NCI-H128 (cell line): ENCODE results near the gene ETS2.

Experiments used
- DNase-seq: peaks from one replicate; lab custom pipeline; 2025; ENCODE audit not compliant: unreplicated experiment; lab: John Stamatoyannopoulos, UW

ETS2 gene

DNA sequence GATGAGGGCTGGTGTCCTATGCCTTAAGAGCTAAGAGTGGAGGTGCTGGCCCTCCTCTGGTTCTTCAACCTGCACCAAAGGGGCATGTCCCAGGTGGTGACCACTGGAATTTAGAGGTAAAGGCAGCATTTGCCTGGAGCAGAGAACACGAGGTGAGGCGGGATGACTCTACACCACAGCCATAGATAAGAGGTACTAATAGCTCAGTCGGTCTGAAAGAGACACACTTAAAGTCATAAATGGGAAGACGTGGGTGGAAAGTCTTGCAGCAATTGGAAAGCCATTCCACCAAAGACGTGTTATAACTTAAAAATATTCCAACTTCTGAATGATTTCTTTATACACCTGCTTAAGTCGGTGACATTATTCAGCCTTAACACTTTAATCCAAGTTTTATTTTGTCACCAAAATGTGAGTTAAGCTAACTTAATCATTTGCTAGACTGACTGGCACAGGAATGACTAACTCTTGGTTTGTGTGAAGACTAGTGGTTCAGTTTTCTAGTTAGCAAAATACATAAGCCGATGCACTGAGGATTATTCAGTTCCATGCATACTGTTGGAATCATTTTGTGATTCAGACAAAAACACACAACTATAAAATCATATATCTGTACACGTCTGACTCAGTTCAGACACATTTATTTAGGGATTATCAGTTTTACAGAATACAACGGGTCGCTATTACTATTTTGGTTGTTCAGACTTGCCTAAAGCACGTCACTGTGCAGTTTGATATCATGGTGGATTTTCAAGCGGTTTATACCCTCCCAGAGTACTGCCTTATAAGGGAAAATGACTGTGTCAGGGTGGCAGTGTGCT is 4.6 kb upstream of the ETS2 start:
- DNase-seq = no peak

GRCh38 chr21:38802050-38803026 is 3.4 kb upstream of the ETS2 start:
- no peak for DNase-seq

- DNase-seq = no peak
Observed at GRCh38 chr21:38803075-38803660, 2.6 kb upstream of the ETS2 start.

GRCh38 chr21:38804030-38804788 is 1.5 kb upstream of the ETS2 start:
- DNase-seq = no peak

- DNase-seq = no peak
Observed at GRCh38 chr21:38804789-38805327, 871 bp upstream of the ETS2 start.

DNA sequence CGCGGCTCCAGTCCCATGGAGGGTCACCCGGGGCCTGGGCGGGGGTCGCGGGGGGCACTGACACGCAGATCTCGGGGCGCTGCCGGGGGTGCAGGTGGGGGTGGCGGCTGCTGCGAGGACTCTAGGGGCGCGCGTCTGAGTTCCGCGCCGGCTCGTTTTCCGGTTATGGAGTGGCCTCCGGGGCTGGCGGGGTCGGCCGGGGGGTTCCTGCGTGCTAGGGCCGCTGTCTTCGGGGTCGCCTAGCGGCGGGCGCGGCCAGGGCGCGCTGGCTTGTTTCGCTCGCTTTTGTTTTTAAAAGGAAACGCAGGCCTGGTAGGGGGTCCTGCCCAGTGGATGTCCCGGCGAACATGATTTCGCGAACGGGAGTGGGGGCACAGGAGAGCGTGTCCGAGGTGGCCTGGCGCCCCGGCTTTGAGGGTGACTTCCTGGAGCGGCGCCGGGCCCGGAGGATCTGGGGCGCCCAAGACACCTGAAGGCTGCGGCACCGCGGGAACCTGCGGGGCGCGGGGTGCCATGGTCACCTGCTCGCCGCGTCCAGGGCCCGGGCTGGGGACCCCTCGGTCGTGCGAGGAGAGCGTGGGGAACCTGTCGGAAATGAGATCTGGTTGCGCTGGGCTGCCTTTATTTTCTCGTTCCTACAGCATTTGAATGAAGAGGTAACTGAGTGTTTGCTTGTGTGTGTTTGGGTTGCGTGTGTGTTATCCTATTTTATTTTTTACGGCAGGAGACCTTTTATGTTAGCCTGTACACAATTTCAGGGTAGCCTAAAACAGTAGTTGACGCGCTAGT is 618 bp downstream of the ETS2 start:
- no peak for DNase-seq

- no peak for DNase-seq
Observed at GRCh38 chr21:38806942-38807284, 1.2 kb downstream of the ETS2 start.

DNA sequence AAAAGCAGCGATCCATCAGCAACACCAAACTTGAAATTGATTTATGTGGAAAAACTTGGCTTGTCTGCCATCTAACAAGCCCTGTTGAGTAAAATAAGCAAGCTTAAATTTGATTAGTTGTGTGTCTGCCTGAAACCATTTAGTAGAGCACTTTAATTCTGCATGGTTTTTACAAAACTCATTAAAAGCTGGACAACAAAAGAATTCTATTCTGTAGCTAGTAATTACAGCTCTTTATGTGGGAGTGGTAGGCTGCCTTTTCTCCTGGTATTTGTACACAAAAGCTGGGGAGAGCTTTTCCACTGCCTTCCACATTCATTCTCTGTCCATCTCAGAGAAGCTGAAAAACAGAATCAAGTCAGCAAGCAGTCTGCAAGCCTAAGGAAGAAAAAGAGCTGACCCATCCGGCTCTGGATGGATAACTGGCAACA is 1.7 kb downstream of the ETS2 start:
- no peak for DNase-seq

- no peak for DNase-seq
Observed at GRCh38 chr21:38807986-38808385, 2.3 kb downstream of the ETS2 start.

- DNase-seq = no peak
Observed at GRCh38 chr21:38809198-38809878, 3.6 kb downstream of the ETS2 start.

DNA sequence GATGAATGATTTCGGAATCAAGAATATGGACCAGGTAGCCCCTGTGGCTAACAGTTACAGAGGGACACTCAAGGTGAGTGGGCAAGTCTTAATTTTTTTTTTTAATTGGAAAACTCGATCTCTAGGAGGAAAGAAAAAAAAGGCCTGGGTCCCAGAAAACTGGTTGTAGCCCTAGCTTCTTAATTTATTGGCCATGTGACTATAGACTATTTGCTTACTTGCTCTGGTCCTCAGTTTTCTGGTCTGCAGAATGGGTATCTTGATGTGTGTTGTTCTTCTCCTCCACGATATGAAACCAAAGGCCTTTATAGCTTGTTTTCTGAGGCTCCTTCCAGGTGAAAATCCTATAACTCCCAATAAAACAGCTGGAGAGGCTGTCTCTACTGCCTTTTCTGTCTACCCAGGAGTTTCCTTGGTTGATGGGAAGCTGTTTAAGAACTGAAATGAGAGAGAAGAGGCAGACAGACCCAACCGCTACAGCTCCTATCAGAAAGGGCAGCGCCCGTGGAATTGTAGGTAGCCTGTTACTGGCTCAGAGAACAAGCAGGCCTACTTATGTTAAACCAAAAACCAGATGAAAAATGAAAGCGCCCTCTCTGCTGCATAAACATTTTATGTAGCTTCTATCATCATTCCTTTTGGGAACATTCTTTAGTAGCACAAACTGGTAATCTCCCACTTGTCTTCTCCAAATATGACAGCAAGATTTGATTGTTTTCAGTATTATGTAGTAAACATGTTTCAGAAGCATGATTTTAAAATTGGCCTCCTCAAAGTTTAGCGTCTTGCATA is 4.5 kb downstream of the ETS2 start:
- DNase-seq = no peak

- no peak for DNase-seq
Observed at GRCh38 chr21:38810826-38811164, 5.1 kb downstream of the ETS2 start.

- DNase-seq = no peak
Observed at GRCh38 chr21:38811257-38811656, 5.5 kb downstream of the ETS2 start.

- DNase-seq = no peak
Observed at GRCh38 chr21:38813143-38813542, 7.4 kb downstream of the ETS2 start.

GRCh38 chr21:38813547-38813946 is 7.8 kb downstream of the ETS2 start:
- no peak for DNase-seq

GRCh38 chr21:38814126-38815059 is 8.7 kb downstream of the ETS2 start:
- DNase-seq = no peak

DNA sequence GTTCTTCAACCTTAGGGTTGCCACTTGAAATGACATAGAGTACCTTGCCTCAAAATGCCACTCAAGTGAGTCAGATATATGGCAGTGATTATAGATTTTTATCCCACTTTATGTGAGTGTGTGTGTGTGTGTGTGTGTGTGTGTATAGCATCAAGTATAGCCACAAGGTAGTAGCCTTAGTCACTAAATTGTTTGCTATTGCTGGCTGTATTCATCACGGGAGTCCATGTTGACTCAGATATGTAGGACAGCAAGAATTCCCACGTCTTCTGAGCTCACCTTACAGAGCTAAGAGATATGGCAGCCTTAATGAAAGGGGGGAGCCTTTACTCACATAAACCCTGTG is 9.3 kb downstream of the ETS2 start:
- DNase-seq = no peak
